Measurements from ENCODE around the gene HPS1. TPM values are rescaled to one million over a fixed set of nuclear protein-coding genes. Genes with fewer than 3 reads are reported as not detected.

The HPS1 gene
- total RNA-seq, 1 donor, result 52.1 TPM

DNA sequence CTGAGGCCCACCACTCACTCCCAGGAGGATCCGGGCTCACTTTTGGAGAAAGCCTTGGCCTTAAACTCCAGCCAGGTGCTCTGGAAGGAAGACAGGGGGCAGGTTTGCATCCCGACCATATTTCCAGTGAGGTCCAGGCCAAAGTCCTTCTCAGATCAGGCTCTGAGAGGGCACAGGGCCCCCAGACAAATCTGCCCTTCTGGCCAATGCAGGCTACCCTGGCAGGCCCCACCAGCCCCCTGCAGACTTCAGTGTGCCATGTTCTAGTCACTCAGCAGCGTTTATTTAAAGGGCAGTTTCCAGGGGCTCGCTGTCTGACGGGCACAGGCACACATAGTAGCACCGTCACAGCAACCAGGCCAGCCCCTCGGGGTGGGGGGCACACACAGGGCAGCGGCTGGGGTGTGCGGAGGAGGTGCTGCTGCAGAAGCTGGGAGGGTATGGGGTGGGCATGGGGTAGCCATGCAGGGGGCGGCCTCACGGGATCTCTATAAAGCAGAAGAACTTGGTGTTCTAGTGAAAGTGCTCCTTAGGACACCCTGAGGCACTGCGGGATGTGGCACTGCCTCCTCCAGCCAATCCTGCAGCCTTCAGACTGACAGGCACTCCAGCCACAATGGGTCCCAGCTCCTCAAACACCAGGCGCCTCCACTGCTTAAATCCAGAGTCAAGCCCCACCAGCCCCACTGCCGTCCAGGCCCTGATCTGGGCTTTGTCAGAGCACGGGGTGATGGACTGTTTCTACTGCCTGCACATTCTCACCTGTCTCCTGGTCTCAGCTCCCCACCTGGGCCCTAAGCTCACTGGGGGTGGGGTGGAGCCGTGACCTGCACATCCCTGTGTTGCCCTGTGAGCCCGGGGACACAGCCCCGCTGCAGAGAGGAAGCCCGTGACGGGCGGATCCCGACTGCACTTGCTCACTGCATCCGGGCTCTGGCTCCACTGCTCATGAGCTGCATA is 22.2 kb downstream of the HPS1 start:
- Histone ChIP-seq H3K79me2 (ENCODE audit: insufficient read depth, low read length) (no peaks in the 10 kb centered on the region), H4K20me1 (ENCODE audit: insufficient read depth, low read length) (no peaks in the 10 kb centered on the region), H3K4me3 (ENCODE audit: insufficient read depth, low read length) (no peak overlapping the region), H3K27me3 (ENCODE audit: insufficient read depth, low read length) (no peaks in the 10 kb centered on the region), H3K4me1 (ENCODE audit: insufficient read depth, low read length) (no peaks in the 10 kb centered on the region), H3K4me2 (ENCODE audit: insufficient read depth, low read length) (no peak overlapping the region), H3K27ac (ENCODE audit: low read depth, low read length) (no peak overlapping the region), H3K36me3 (ENCODE audit: insufficient read depth, low read length) (peaks cover 12% of the 10 kb centered on the region), H2AFZ (ENCODE audit: low read length) (no peak overlapping the region), H3K9me3 (ENCODE audit: low read depth, low read length) (no peaks in the 10 kb centered on the region)
- TF ChIP-seq, protein P1, sequence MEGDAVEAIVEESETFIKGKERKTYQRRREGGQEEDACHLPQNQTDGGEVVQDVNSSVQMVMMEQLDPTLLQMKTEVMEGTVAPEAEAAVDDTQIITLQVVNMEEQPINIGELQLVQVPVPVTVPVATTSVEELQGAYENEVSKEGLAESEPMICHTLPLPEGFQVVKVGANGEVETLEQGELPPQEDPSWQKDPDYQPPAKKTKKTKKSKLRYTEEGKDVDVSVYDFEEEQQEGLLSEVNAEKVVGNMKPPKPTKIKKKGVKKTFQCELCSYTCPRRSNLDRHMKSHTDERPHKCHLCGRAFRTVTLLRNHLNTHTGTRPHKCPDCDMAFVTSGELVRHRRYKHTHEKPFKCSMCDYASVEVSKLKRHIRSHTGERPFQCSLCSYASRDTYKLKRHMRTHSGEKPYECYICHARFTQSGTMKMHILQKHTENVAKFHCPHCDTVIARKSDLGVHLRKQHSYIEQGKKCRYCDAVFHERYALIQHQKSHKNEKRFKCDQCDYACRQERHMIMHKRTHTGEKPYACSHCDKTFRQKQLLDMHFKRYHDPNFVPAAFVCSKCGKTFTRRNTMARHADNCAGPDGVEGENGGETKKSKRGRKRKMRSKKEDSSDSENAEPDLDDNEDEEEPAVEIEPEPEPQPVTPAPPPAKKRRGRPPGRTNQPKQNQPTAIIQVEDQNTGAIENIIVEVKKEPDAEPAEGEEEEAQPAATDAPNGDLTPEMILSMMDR (IDR thresholded peaks at IDR 0.05; ENCODE audit: extremely low read depth, low read depth, low read length), result no peak
- peak; percentile 47 for DNase-seq (ENCODE audit: insufficient read length, low spot score, missing footprints)

DNA sequence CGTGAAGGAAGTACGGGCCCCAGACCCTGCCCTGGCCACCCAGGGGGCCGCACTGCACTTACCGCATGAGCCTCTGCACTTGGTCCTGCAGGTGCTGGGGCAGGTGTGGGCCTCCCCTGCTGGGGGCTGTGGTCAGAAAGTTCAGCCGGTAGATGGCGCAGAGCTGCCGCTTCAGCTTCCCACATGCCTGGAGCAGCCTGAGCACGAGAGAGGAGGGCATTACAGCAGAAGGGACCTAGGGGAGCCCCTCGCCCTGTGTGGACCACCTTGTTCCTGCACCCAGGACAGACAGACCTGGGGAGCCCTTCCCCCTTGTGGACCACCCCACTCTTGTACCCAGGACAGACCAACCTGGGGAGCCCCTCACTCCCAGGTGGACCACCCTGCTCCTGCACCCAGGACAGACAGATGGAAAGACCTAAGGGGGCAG is 23.0 kb downstream of the HPS1 start:
- H3K27me3 ChIP-seq (ENCODE audit: insufficient read depth, low read length), result no peaks in the 10 kb centered on the region
- TF ChIP-seq, protein P1 (IDR thresholded peaks at IDR 0.05; ENCODE audit: extremely low read depth, low read depth, low read length), result no peak
- peaks cover 10% of the 10 kb centered on the region for H3K36me3 ChIP-seq (ENCODE audit: insufficient read depth, low read length)
- H3K9me3 ChIP-seq (ENCODE audit: low read depth, low read length), result no peaks in the 10 kb centered on the region
- H3K4me2 ChIP-seq (ENCODE audit: insufficient read depth, low read length), result no peak overlapping the region
- DNase-seq (ENCODE audit: insufficient read length, low spot score, missing footprints), result peak; percentile 58
- no peak overlapping the region for H2AFZ ChIP-seq (ENCODE audit: low read length)
- no peaks in the 10 kb centered on the region for H3K79me2 ChIP-seq (ENCODE audit: insufficient read depth, low read length)
- H3K4me3 ChIP-seq (ENCODE audit: insufficient read depth, low read length), result no peak overlapping the region
- H3K4me1 ChIP-seq (ENCODE audit: insufficient read depth, low read length), result no peaks in the 10 kb centered on the region
- H3K27ac ChIP-seq (ENCODE audit: low read depth, low read length), result no peak overlapping the region
- H4K20me1 ChIP-seq (ENCODE audit: insufficient read depth, low read length), result no peaks in the 10 kb centered on the region

DNA sequence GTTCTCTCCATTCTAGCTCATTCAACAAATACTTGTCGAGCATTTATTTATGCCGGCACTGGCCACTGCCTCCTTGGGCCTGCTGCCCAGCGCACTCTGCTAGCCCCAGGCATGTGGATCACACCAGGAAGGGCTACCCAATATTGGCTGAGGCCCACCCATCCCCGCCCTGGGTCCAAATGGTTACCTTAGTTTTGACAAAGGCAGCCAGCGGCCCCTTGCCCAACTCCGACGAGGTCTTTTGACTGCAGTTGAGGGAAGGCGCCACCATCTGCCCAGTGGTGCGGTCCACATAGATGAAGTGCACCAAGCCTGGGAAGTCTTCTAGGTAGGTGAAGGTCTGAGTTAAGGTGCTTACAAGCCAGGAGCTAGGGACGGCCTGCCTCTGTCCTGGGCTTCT is 24.6 kb downstream of the HPS1 start:
- H3K79me2 ChIP-seq (ENCODE audit: insufficient read depth, low read length), result no peaks in the 10 kb centered on the region
- no peak overlapping the region for H3K4me3 ChIP-seq (ENCODE audit: insufficient read depth, low read length)
- no peak overlapping the region for H3K4me2 ChIP-seq (ENCODE audit: insufficient read depth, low read length)
- H3K9me3 ChIP-seq (ENCODE audit: low read depth, low read length), result no peaks in the 10 kb centered on the region
- TF ChIP-seq, protein P1 (IDR thresholded peaks at IDR 0.05; ENCODE audit: extremely low read depth, low read depth, low read length), result no peak
- DNase-seq (ENCODE audit: insufficient read length, low spot score, missing footprints), result peak; percentile 78
- no peak overlapping the region for H3K27ac ChIP-seq (ENCODE audit: low read depth, low read length)
- H3K27me3 ChIP-seq (ENCODE audit: insufficient read depth, low read length), result no peaks in the 10 kb centered on the region
- no peaks in the 10 kb centered on the region for H4K20me1 ChIP-seq (ENCODE audit: insufficient read depth, low read length)
- no peak overlapping the region for H2AFZ ChIP-seq (ENCODE audit: low read length)
- peaks cover 17% of the 10 kb centered on the region for H3K36me3 ChIP-seq (ENCODE audit: insufficient read depth, low read length)
- no peaks in the 10 kb centered on the region for H3K4me1 ChIP-seq (ENCODE audit: insufficient read depth, low read length)

DNA sequence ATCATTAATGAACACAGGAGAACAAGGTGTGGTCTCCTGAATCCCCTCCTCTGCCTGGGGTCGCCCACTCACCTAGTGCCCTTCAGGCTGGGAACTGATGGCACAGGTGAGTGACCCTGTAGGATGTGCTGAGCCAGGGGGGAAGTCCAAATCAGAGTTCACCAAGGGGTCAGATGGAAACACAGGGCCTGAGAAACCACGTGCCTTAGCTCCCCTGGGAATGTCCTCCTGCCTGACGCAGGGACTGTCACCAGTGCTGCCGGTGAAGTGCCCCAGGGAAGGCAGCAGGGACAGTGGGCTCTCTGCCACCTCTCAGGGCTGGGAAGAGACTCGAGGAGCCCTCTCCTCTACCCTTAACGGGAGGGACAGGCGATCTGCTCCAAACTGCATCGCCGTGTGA is 25.9 kb downstream of the HPS1 start:
- Histone ChIP-seq H3K36me3 (ENCODE audit: insufficient read depth, low read length) (peaks cover 17% of the 10 kb centered on the region), H2AFZ (ENCODE audit: low read length) (no peak overlapping the region), H3K9me3 (ENCODE audit: low read depth, low read length) (no peaks in the 10 kb centered on the region), H3K4me2 (ENCODE audit: insufficient read depth, low read length) (no peak overlapping the region), H3K79me2 (ENCODE audit: insufficient read depth, low read length) (no peaks in the 10 kb centered on the region), H3K4me3 (ENCODE audit: insufficient read depth, low read length) (no peak overlapping the region), H3K4me1 (ENCODE audit: insufficient read depth, low read length) (no peaks in the 10 kb centered on the region), H4K20me1 (ENCODE audit: insufficient read depth, low read length) (no peaks in the 10 kb centered on the region), H3K27me3 (ENCODE audit: insufficient read depth, low read length) (no peaks in the 10 kb centered on the region), H3K27ac (ENCODE audit: low read depth, low read length) (no peak overlapping the region)
- peak; percentile 39 for DNase-seq (ENCODE audit: insufficient read length, low spot score, missing footprints)
- TF ChIP-seq, protein P1 (IDR thresholded peaks at IDR 0.05; ENCODE audit: extremely low read depth, low read depth, low read length), result no peak
